DOHH2 (cell line): ENCODE measurements around the gene MAN2B2.

Experiments used
- H3F3A ChIP-seq: fragments of 200-600 bp; sonication (generic), shearing (Covaris generic); 2 replicates; pipeline ENCODE4 v1.6.0; 2016; ENCODE audit warnings: antibody characterized with exemption, mild to moderate bottlenecking; ENCODE audit not compliant: control insufficient read depth, insufficient read depth
- H3K27ac ChIP-seq: fragments of 200-600 bp; sonication (generic); 2 replicates; pipeline ENCODE4 v1.5.1; 2014; ENCODE audit warnings: low read depth, mild to moderate bottlenecking, low read length, moderate library complexity
- H3K27me3 ChIP-seq: fragments of 200-600 bp; sonication (generic); 2 replicates; pipeline ENCODE4 v1.6.1; 2014; ENCODE audit warnings: mild to moderate bottlenecking, low read length, mixed read lengths; ENCODE audit not compliant: control insufficient read depth
- H3K36me3 ChIP-seq: fragments of 200-600 bp; sonication (generic); 2 replicates; pipeline ENCODE4 v1.6.1; 2014; ENCODE audit warnings: mild to moderate bottlenecking, low read length, moderate library complexity, mixed read lengths; ENCODE audit not compliant: control insufficient read depth
- H3K4me1 ChIP-seq: fragments of 200-600 bp; sonication (generic); 2 replicates; pipeline ENCODE4 v1.6.1; 2014; ENCODE audit warnings: mild to moderate bottlenecking, low read length, mixed read lengths; ENCODE audit not compliant: control insufficient read depth
- H3K4me2 ChIP-seq: fragments of 200-600 bp; sonication (generic); 2 replicates; pipeline ENCODE4 v1.6.0; 2014; ENCODE audit warnings: mild to moderate bottlenecking, low read length, moderate library complexity
- H3K4me3 ChIP-seq: fragments of 200-600 bp; sonication (generic); 2 replicates; pipeline ENCODE4 v1.5.1; 2014; ENCODE audit warnings: mild to moderate bottlenecking, low read length, mixed read lengths
- H3K79me2 ChIP-seq: fragments of 200-600 bp; sonication (generic); 2 replicates; pipeline ENCODE4 v1.6.1; 2014; ENCODE audit warnings: mild to moderate bottlenecking, low read length, mixed read lengths; ENCODE audit not compliant: control insufficient read depth
- H3K9me2 ChIP-seq: fragments of 200-600 bp; sonication (generic); replicated peaks from 2 replicates; pipeline ENCODE4 v1.6.1; 2014; ENCODE audit warnings: mild to moderate bottlenecking, low read length, mixed read lengths; ENCODE audit not compliant: control insufficient read depth
- H3K9me3 ChIP-seq: fragments of 200-600 bp; sonication (generic); 2 replicates; pipeline ENCODE4 v1.6.1; 2014; ENCODE audit warnings: antibody characterized with exemption, low read length, mixed read lengths; ENCODE audit not compliant: control insufficient read depth, insufficient read depth
- H4K20me1 ChIP-seq: fragments of 200-600 bp; sonication (generic); 2 replicates; pipeline ENCODE4 v1.6.0; 2014; ENCODE audit warnings: low read depth, mild to moderate bottlenecking, antibody characterized with exemption, low read length, moderate library complexity; ENCODE audit not compliant: control insufficient read depth, insufficient read depth
- CTCF ChIP-seq: fragments of 200-600 bp; sonication (generic); IDR thresholded peaks from one replicate; pipeline ENCODE4 v1.5.1; 2014; ENCODE audit warnings: antibody characterized with exemption, mild to moderate bottlenecking, low read depth, low read length; ENCODE audit not compliant: poor library complexity, severe bottlenecking
- EZH2phosphoT487 ChIP-seq: fragments of 200-600 bp; sonication (generic); IDR thresholded peaks from 2 replicates; pipeline ENCODE4 v1.6.1; 2017; ENCODE audit warnings: borderline replicate concordance, mild to moderate bottlenecking, antibody characterized with exemption, low read length, moderate library complexity, mixed read lengths

Gene MAN2B2

GRCh38 chr4:6620891-6621555, 46.0 kb downstream of the MAN2B2 start:
- Histone ChIP-seq H3K9me2 (no peaks in the 10 kb centered on the region), H3K4me1 (no peaks in the 10 kb centered on the region), H3K4me2 (no peak overlapping the region), H3F3A (no peaks in the 10 kb centered on the region), H3K4me3 (no peak overlapping the region), H3K9me3 (no peaks in the 10 kb centered on the region), H3K36me3 (peaks cover 5% of the 10 kb centered on the region; the same call in 1 of the 2 replicates), H3K79me2 (no peaks in the 10 kb centered on the region), H3K27ac (no peak overlapping the region), H3K27me3 (no peaks in the 10 kb centered on the region), H4K20me1 (no peaks in the 10 kb centered on the region)
- TF ChIP-seq CTCF (no peak), EZH2phosphoT487 (no peak)

GRCh38 chr4:6621556-6621927, 46.6 kb downstream of the MAN2B2 start:
- H3K79me2 ChIP-seq, result no peaks in the 10 kb centered on the region
- peaks cover under 1% of the 10 kb centered on the region; the same call in 1 of the 2 replicates for H3K36me3 ChIP-seq
- H3F3A ChIP-seq, result no peaks in the 10 kb centered on the region
- H3K4me2 ChIP-seq, result no peak overlapping the region
- H3K27ac ChIP-seq, result no peak overlapping the region
- H3K9me2 ChIP-seq, result no peaks in the 10 kb centered on the region
- H4K20me1 ChIP-seq, result no peaks in the 10 kb centered on the region
- TF ChIP-seq CTCF (no peak), EZH2phosphoT487 (no peak)
- H3K9me3 ChIP-seq, result no peaks in the 10 kb centered on the region
- no peaks in the 10 kb centered on the region for H3K27me3 ChIP-seq
- H3K4me1 ChIP-seq, result no peaks in the 10 kb centered on the region
- H3K4me3 ChIP-seq, result no peak overlapping the region

GRCh38 chr4:6622744-6623143, 47.8 kb downstream of the MAN2B2 start:
- TF ChIP-seq CTCF (no peak), EZH2phosphoT487 (no peak)
- Histone ChIP-seq H3K4me3 (no peak overlapping the region), H3F3A (no peaks in the 10 kb centered on the region), H3K9me3 (no peaks in the 10 kb centered on the region), H3K4me1 (no peaks in the 10 kb centered on the region), H3K27ac (no peak overlapping the region), H3K27me3 (no peaks in the 10 kb centered on the region), H4K20me1 (no peaks in the 10 kb centered on the region), H3K9me2 (no peaks in the 10 kb centered on the region), H3K4me2 (no peak overlapping the region), H3K79me2 (no peaks in the 10 kb centered on the region), H3K36me3 (no peaks in the 10 kb centered on the region)
